ENCODE data around the gene ACP3. TPM values are rescaled to one million over a fixed set of nuclear protein-coding genes. Genes with fewer than 3 reads are reported as not detected.

The ACP3 gene
- total and polyA plus RNA-seq, 9 donors = 0.33 to 11.3 (median 2.5) TPM

DNA sequence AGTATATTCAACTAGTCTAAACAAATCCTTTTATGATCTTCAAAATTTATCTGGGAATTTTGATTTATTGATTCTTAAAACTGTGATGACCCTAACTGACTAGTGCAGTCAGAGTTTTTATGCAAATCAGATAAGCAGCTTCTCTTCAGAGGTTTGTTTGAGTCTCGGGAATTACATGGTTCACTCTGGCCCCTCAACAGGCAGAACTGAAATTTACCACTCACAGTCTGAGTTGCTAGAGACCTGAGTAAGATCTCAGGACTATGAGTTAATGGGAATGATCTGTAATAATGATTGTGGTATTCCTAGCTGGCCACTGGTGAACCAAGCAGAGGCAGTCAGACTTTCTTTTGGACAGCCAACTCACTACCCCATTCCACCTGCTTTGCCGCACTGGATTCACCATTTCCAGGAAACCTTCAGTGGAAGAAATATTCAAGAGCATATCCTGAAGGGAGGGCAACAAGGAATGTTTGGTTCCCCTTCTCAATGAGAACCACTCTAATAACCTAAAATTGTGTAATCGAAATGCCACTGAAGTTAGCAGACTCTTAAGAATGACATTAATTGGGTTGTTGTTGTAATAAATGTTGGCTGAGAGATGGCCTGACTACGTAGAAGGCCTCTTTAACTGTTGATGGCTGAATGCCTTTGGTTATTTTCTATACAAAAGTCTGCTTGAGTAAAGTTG is 88.5 kb downstream of the ACP3 start:
- H3K36me3 ChIP-seq = no peaks in the 10 kb centered on the region
- intact Hi-C loops (cut with DNase I) = no loop called here
- no peak for DNase-seq
- no peaks in the 10 kb centered on the region for H3K4me1 ChIP-seq (ENCODE audit: insufficient read depth)
- H3K4me3 ChIP-seq = no peak overlapping the region
- WGBS, 3 donors = 78 to 86% (median 86%) methylated on average over 4 of the region's 4 CpGs
- H3K27ac ChIP-seq = no peak overlapping the region
- no peaks in the 10 kb centered on the region for H3K9me3 ChIP-seq
- H3K27me3 ChIP-seq = no peaks in the 10 kb centered on the region
- TF ChIP-seq EP300 (IDR thresholded peaks at IDR 0.05) (no peak), POLR2A (IDR thresholded peaks at IDR 0.05) (no peak)
- TF ChIP-seq, protein P1, sequence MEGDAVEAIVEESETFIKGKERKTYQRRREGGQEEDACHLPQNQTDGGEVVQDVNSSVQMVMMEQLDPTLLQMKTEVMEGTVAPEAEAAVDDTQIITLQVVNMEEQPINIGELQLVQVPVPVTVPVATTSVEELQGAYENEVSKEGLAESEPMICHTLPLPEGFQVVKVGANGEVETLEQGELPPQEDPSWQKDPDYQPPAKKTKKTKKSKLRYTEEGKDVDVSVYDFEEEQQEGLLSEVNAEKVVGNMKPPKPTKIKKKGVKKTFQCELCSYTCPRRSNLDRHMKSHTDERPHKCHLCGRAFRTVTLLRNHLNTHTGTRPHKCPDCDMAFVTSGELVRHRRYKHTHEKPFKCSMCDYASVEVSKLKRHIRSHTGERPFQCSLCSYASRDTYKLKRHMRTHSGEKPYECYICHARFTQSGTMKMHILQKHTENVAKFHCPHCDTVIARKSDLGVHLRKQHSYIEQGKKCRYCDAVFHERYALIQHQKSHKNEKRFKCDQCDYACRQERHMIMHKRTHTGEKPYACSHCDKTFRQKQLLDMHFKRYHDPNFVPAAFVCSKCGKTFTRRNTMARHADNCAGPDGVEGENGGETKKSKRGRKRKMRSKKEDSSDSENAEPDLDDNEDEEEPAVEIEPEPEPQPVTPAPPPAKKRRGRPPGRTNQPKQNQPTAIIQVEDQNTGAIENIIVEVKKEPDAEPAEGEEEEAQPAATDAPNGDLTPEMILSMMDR (IDR thresholded peaks at IDR 0.05) = no peak

- Histone ChIP-seq H3K9me3 (no peaks in the 10 kb centered on the region), H3K27me3 (no peaks in the 10 kb centered on the region), H3K36me3 (no peaks in the 10 kb centered on the region), H3K4me3 (no peak overlapping the region), H3K27ac (no peak overlapping the region), H3K4me1 (ENCODE audit: insufficient read depth) (no peaks in the 10 kb centered on the region)
- intact Hi-C loops (cut with DNase I) = no loop called here
- DNase-seq = no peak
- TF ChIP-seq, protein P1 (IDR thresholded peaks at IDR 0.05) = no peak
- no peak for TF ChIP-seq EP300 (IDR thresholded peaks at IDR 0.05)
- no peak for TF ChIP-seq POLR2A (IDR thresholded peaks at IDR 0.05)
- 90 to 96% (median 94%) methylated on average over 2 of the region's 2 CpGs for WGBS, 3 donors
Measured at GRCh38 chr3:132406587-132406986, 89.4 kb downstream of the ACP3 start.

DNA sequence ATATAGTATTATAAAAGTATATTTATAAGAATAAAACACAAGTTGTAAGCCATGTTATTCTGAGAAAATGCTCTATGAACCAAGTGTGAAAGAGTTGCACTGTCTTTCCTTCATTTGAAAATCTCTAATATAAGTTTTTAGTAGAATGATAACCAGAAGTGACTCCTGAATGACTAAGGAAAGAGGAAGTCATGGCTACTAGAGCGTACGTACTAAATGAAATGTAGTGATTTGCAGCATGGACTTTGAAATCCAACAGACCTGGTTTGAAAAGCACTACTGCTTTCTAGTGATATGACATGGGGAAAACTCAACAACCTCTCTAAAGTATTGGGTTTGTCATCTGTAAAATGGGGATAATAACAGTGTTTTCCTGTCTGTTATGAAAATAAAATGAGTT is 89.8 kb downstream of the ACP3 start:
- Histone ChIP-seq H3K9me3 (no peaks in the 10 kb centered on the region), H3K27me3 (no peaks in the 10 kb centered on the region), H3K4me1 (ENCODE audit: insufficient read depth) (no peaks in the 10 kb centered on the region), H3K27ac (no peak overlapping the region), H3K36me3 (no peaks in the 10 kb centered on the region), H3K4me3 (no peak overlapping the region)
- TF ChIP-seq, protein P1 (IDR thresholded peaks at IDR 0.05) = no peak
- TF ChIP-seq POLR2A (IDR thresholded peaks at IDR 0.05) (no peak), EP300 (IDR thresholded peaks at IDR 0.05) (no peak)
- DNase-seq = no peak
- intact Hi-C loops (cut with DNase I) = no loop called here
- 92 to 97% (median 92%) methylated on average over 2 of the region's 2 CpGs for WGBS, 3 donors

Other genes starting within 250 kb of the ACP3 start
- 10 to 100 TPM; 29.2 to 39.9 (median 30.3) TPM for gene DNAJC13, start 100.1 kb downstream of the ACP3 start, total RNA-seq
- gene DNAJC13, start 100.1 kb downstream of the ACP3 start, polyA plus RNA-seq = 10 to 100 TPM; 10.3 to 19.1 TPM

Measured in ovary (tissue), 9 donors.